IMR-90 (cell line): ENCODE measurements around the gene ANO10.

Experiments
- CEBPB ChIP-seq: IDR thresholded peaks from 2 replicates; pipeline ENCODE4 v1.6.1; 2012; ENCODE audit warnings: low read depth, low read length, improper control_type of control experiment
- CHD1 ChIP-seq: IDR thresholded peaks from 2 replicates; pipeline ENCODE4 v1.6.1; 2012; ENCODE audit warnings: low read depth, low read length, improper control_type of control experiment
- POLR2A ChIP-seq: IDR thresholded peaks from 2 replicates; pipeline ENCODE4 v1.6.1; 2012; ENCODE audit warnings: mild to moderate bottlenecking, low read depth, low read length
- RAD21 ChIP-seq: IDR thresholded peaks from 2 replicates; pipeline ENCODE4 v1.6.1; 2012; ENCODE audit warnings: low read length, improper control_type of control experiment
- RFX5 ChIP-seq: IDR thresholded peaks from 2 replicates; pipeline ENCODE4 v1.8.0; 2012; ENCODE audit warnings: low read depth, mild to moderate bottlenecking, low read length, moderate library complexity
- SMC3 ChIP-seq: fragments of 150-350 bp; IDR thresholded peaks from 2 replicates; pipeline ENCODE4 v1.6.1; 2016; ENCODE audit warnings: low read depth, mild to moderate bottlenecking, antibody characterized with exemption, low read length, moderate library complexity
- TF ChIP-seq, protein P1 (sequence below): conservative IDR thresholded peaks from 2 replicates; pipeline ENCODE4 v1.5.1; 2012; ENCODE audit warnings: mild to moderate bottlenecking, low read depth, low read length, improper control_type of control experiment

DNA sequence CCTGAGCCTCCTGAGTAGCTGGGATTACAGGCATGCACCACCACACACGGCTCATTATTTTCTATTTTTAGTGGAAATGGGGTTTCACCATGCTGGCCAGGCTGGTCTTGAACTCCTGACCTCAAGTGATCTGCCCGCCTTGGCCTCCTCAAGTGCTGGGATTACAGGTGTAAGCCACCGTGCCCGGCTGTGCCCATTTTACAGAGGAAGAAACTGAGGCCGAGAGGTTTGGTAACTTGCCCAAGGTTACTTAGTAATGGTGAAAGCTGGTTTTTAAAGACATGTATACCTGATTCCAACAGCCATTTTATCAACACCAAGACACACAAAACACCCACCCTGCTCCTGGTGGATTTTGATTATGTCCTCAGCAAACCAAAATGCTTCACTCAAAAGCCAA is 206.7 kb downstream of the ANO10 start:
- TF ChIP-seq, protein P1, sequence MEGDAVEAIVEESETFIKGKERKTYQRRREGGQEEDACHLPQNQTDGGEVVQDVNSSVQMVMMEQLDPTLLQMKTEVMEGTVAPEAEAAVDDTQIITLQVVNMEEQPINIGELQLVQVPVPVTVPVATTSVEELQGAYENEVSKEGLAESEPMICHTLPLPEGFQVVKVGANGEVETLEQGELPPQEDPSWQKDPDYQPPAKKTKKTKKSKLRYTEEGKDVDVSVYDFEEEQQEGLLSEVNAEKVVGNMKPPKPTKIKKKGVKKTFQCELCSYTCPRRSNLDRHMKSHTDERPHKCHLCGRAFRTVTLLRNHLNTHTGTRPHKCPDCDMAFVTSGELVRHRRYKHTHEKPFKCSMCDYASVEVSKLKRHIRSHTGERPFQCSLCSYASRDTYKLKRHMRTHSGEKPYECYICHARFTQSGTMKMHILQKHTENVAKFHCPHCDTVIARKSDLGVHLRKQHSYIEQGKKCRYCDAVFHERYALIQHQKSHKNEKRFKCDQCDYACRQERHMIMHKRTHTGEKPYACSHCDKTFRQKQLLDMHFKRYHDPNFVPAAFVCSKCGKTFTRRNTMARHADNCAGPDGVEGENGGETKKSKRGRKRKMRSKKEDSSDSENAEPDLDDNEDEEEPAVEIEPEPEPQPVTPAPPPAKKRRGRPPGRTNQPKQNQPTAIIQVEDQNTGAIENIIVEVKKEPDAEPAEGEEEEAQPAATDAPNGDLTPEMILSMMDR: no peak
- no peak for TF ChIP-seq POLR2A
- no peak for TF ChIP-seq RAD21
- TF ChIP-seq SMC3: no peak
- no peak for TF ChIP-seq CHD1
- no peak for TF ChIP-seq RFX5
- TF ChIP-seq CEBPB: no peak
